K562 (cell line): ENCODE measurements around the gene FGGY. TPM values are rescaled to one million over a fixed set of nuclear protein-coding genes. Genes with fewer than 3 reads are reported as not detected.

Source experiments
- ATAC-seq: fragments of 200-7000 bp; cut with Tn5 transposase; 3 replicates; pipeline ENCODE4 v1.9.1; 2020; ENCODE audit warnings: moderate library complexity
- BruUV-seq: library from RNA; stranded (reverse); fragments of 400-500 nt; replicated peaks from 2 replicates; lab custom pipeline; 2021; lab: Mats Ljungman, UMichigan
- CTCF ChIA-PET: fragments of 300-600 bp; formaldehyde crosslinking; extraction: SDS; loops from one replicate; lab custom pipeline; 2021; ENCODE audit warnings: low intra/inter-chr PET ratio; lab: Yijun Ruan, JAX
- POLR2A ChIA-PET: fragments of 300-600, 350-650 bp; sonication (Branson Sonifier 250); formaldehyde crosslinking; extraction: SDS; loops from one replicate; lab custom pipeline; 2021; ENCODE audit warnings: antibody characterized with exemption, inconsistent platforms; lab: Yijun Ruan, JAX
- DNase-seq, 4 experiments: peaks; one replicate each; pipeline versions ENCODE4 v3.0.0 to v3.0.0-alpha.2; 2011 to 2018; ENCODE audit warnings: low spot score in 3 of 4, mixed read lengths in 3 of 4; ENCODE audit errors: extremely low read depth in 1 of 4
- FAIRE-seq: peaks from 2 replicates; lab custom pipeline; 2011; peaks lifted over from hg19 to GRCh38; lab: Jason Lieb, UNC
- H2AFZ ChIP-seq: 2 replicates; pipeline ENCODE4 v1.6.0; 2011; ENCODE audit warnings: low read depth, low read length, control low read depth, inconsistent platforms
- H3K27ac ChIP-seq: fragments of 200-600 bp; 3 replicates; pipeline ENCODE4 v1.8.0; 2011; ENCODE audit warnings: low read depth, mild to moderate bottlenecking, control low read depth, inconsistent platforms, low read length, moderate library complexity, mixed read lengths; ENCODE audit errors: extremely low read depth
- H3K27me3 ChIP-seq, 2 experiments: fragments of 300-600 bp in 1 of 2; 2 replicates in 1 of 2; 3 replicates in 1 of 2; pipeline versions ENCODE4 v1.6.0 to v1.8.0; 2011; ENCODE audit warnings: inconsistent platforms in 2 of 2, low read length in 2 of 2, mild to moderate bottlenecking in 1 of 2, mixed read lengths in 1 of 2, moderate library complexity in 1 of 2; ENCODE audit not compliant: control insufficient read depth in 2 of 2, insufficient read depth in 2 of 2
- H3K36me3 ChIP-seq: fragments of 300-600 bp; 3 replicates; pipeline ENCODE4 v1.8.0; 2011; ENCODE audit warnings: mild to moderate bottlenecking, low read length, inconsistent platforms; ENCODE audit not compliant: control insufficient read depth, insufficient read depth
- H3K4me1 ChIP-seq, 2 experiments: fragments of 200-600 bp in 1 of 2; replicated peaks in 1 of 2; 2 replicates in 1 of 2; 3 replicates in 1 of 2; pipeline versions ENCODE4 v1.5.1 to v1.8.0; 2011; ENCODE audit warnings: inconsistent platforms in 2 of 2, low read length in 2 of 2, mild to moderate bottlenecking in 1 of 2, mixed read lengths in 1 of 2, moderate library complexity in 1 of 2; ENCODE audit not compliant: control insufficient read depth in 2 of 2, insufficient read depth in 2 of 2
- H3K4me2 ChIP-seq: 2 replicates; pipeline ENCODE4 v1.6.1; 2011; ENCODE audit warnings: low read length, control low read depth, inconsistent platforms, mixed read lengths; ENCODE audit not compliant: insufficient read depth
- H3K4me3 ChIP-seq: fragments of 200-600 bp; sonication (generic), shearing (Covaris generic); 2 replicates; pipeline ENCODE4 v1.5.1; 2016; ENCODE audit warnings: control low read depth, inconsistent platforms
- H3K79me2 ChIP-seq: fragments of 200-600 bp; 3 replicates; pipeline ENCODE4 v1.8.0; 2011; ENCODE audit warnings: low read length, inconsistent platforms; ENCODE audit not compliant: control insufficient read depth, insufficient read depth
- H3K9ac ChIP-seq, 2 experiments: 2 replicates each; pipeline versions ENCODE4 v1.6.0 to v1.6.1; 2011; ENCODE audit warnings: low read depth in 2 of 2, low read length in 2 of 2, control low read depth in 1 of 2, inconsistent platforms in 1 of 2, mild to moderate bottlenecking in 1 of 2, mixed read lengths in 1 of 2; ENCODE audit not compliant: insufficient read depth in 1 of 2
- H3K9me1 ChIP-seq: one replicate; pipeline ENCODE4 v1.6.0; 2011; ENCODE audit warnings: inconsistent platforms, mild to moderate bottlenecking, low read length, moderate library complexity; ENCODE audit not compliant: control insufficient read depth, insufficient read depth
- H3K9me3 ChIP-seq: replicated peaks from 2 replicates; pipeline ENCODE4 v1.5.1; 2011; ENCODE audit warnings: low read depth, low read length, inconsistent platforms; ENCODE audit not compliant: control insufficient read depth, insufficient read depth
- H4K20me1 ChIP-seq: replicated peaks from 2 replicates; pipeline ENCODE4 v1.6.1; 2011; ENCODE audit warnings: low read length, inconsistent platforms, mixed read lengths; ENCODE audit not compliant: control insufficient read depth, insufficient read depth
- CTCF ChIP-seq, 3 experiments: IDR thresholded peaks in 2 of 3; conservative IDR thresholded peaks in 1 of 3; 2 replicates each; pipeline ENCODE4 v1.5.1; 2011 to 2012; ENCODE audit warnings: low read length in 3 of 3, mild to moderate bottlenecking in 3 of 3, control low read depth in 2 of 3, improper control_type of control experiment in 1 of 3, inconsistent platforms in 1 of 3, low read depth in 1 of 3, mixed read lengths in 1 of 3, moderate library complexity in 1 of 3; ENCODE audit not compliant: insufficient read depth in 2 of 3
- E2F8 ChIP-seq: fragments of 450-650 bp; IDR thresholded peaks from 2 replicates; pipeline ENCODE4 v1.7.1; 2018; ENCODE audit warnings: mild to moderate bottlenecking, low read depth; ENCODE audit not compliant: partially characterized antibody
- HBP1 ChIP-seq: fragments of 450-650 bp; formaldehyde crosslinking; IDR thresholded peaks from 2 replicates; pipeline ENCODE4 v1.4.0; 2022; ENCODE audit warnings: missing genetic modification characterization
- KDM5B ChIP-seq: fragments of 200-600 bp; sonication (generic); IDR thresholded peaks from 2 replicates; pipeline ENCODE4 v1.6.1; 2012; ENCODE audit warnings: low read depth, mild to moderate bottlenecking, moderate library complexity, low read length, control low read depth, inconsistent platforms; ENCODE audit not compliant: insufficient replicate concordance
- MXI1 ChIP-seq: IDR thresholded peaks from 2 replicates; pipeline ENCODE4 v1.6.1; 2011; ENCODE audit warnings: low read depth, mild to moderate bottlenecking, improper control_type of control experiment, low read length
- NBN ChIP-seq: fragments of 450-650 bp; IDR thresholded peaks from 2 replicates; pipeline ENCODE4 v1.6.1; 2016; ENCODE audit warnings: low read depth, mild to moderate bottlenecking
- SMAD1 ChIP-seq: fragments of 150-350 bp; IDR thresholded peaks from 2 replicates; pipeline ENCODE4 v1.6.1; 2014; ENCODE audit warnings: low read length, low read depth; ENCODE audit not compliant: partially characterized antibody
- TAF1 ChIP-seq: IDR thresholded peaks from 2 replicates; pipeline ENCODE4 v1.6.1; 2011; ENCODE audit warnings: mild to moderate bottlenecking, low read length, moderate library complexity; ENCODE audit not compliant: insufficient read depth, control insufficient read depth, severe bottlenecking; ENCODE audit errors: extremely low read depth
- TBL1XR1 ChIP-seq, 2 experiments: IDR thresholded peaks; 2 replicates each; pipeline ENCODE4 v1.6.1; 2012; ENCODE audit warnings: improper control_type of control experiment in 2 of 2, low read length in 2 of 2, mild to moderate bottlenecking in 1 of 2
- VEZF1 ChIP-seq: fragments of 200-800 bp; sonication (Bioruptor generic); IDR thresholded peaks from 2 replicates; pipeline ENCODE4 v1.6.1; 2017; ENCODE audit warnings: missing genetic modification characterization, missing compliant biosample characterization
- ZNF174 ChIP-seq: fragments of 250-450 bp; sonication (Bioruptor Pico); IDR thresholded peaks from 2 replicates; pipeline ENCODE4 v1.4.0; 2020; ENCODE audit warnings: mild to moderate bottlenecking
- ZNF280B ChIP-seq: fragments of 250-450 bp; sonication (Bioruptor Pico); IDR thresholded peaks from 2 replicates; pipeline ENCODE4 v1.5.1; 2021; ENCODE audit warnings: mild to moderate bottlenecking
- ZNF830 ChIP-seq: fragments of 250-450 bp; sonication (Bioruptor Pico); IDR thresholded peaks from 2 replicates; pipeline ENCODE4 v1.5.0; 2021; ENCODE audit warnings: mild to moderate bottlenecking
- WGBS: fragments of 100-300 bp; shearing (Covaris generic); methylation state at CpG from one replicate; pipeline ENCODE4 v1.1.6; 2016; ENCODE audit warnings: low coverage, mixed read lengths; ENCODE audit not compliant: insufficient coverage; ENCODE audit errors: missing lambda C conversion rate; 5-methylcytosine and 5-hydroxymethylcytosine counted together
- in situ Hi-C: fragments of 300-500 bp; cut with MboI; formaldehyde crosslinking; loops from 4 replicates; pipeline ENCODE4 v1.15.0; 2018; ENCODE audit warnings: inconsistent platforms, mixed read lengths
- intact Hi-C: fragments of 100-400 bp; cut with micrococcal nuclease; formaldehyde crosslinking; loops from 2 replicates; pipeline ENCODE4 v1.14.2; 2022
- polyA plus RNA-seq, 8 experiments: library from polyadenylated mRNA; depleted of rRNA in 4 of 8; stranded (reverse) in 5 of 8; unstranded in 3 of 8; fragments of >200 nt; fragmentation: Nextera tagmentation in 2 of 8; fragmentation: Illumina TruSeq in 1 of 8; extraction: Ambion mirVana in 2 of 8; extraction: Trizol in 1 of 8; gene quantifications; 2 replicates each; pipeline versions ENCODE4 v1.2.1 to v1.2.3, GENCODE V29; 2011 to 2014; ENCODE audit warnings: inconsistent platforms in 1 of 8, missing spikeins in 1 of 8
- total RNA-seq, 7 experiments: library from RNA; depleted of rRNA in 6 of 7; stranded (reverse); fragments of >200 nt in 6 of 7; fragmentation: Illumina TruSeq in 2 of 7; extraction: Trizol in 2 of 7; gene quantifications; 2 replicates each; pipeline versions ENCODE4 v1.2.1 to v1.2.3, GENCODE V29; 2011 to 2021; ENCODE audit warnings: low replicate concordance in 1 of 7

FGGY gene
- total and polyA plus RNA-seq, 9 of the 15 experiments (the other 6 are each of a cell fraction or from before 2014, with no cell fraction given): 9.7 to 19.2 (median 12.6) TPM

GRCh38 chr1:59751801-59752200 is 454.9 kb downstream of the FGGY start:
- Histone ChIP-seq H2AFZ (no peak overlapping the region), H3K79me2 (no peaks in the 10 kb centered on the region), H3K4me1 (no peaks in the 10 kb centered on the region), H3K4me2 (no peak overlapping the region), H4K20me1 (no peaks in the 10 kb centered on the region), H3K9ac (no peak overlapping the region), H3K4me3 (no peak overlapping the region), H3K27ac (no peak overlapping the region), H3K27me3 (no peaks in the 10 kb centered on the region; a peak in 1 of 5 replicates), H3K9me3 (no peaks in the 10 kb centered on the region), H3K36me3 (no peaks in the 10 kb centered on the region), H3K9me1 (no peaks in the 10 kb centered on the region)
- no TSS peak for BruUV-seq
- in situ Hi-C loops (loop anchor here (25.0 kb wide), 1 partner anchor 1240 kb away; no protein-coding TSS in a partner anchor), intact Hi-C loops (no loop called here)
- POLR2A ChIA-PET: no interaction called here
- CTCF ChIA-PET: no interaction called here
- ATAC-seq (no peak), DNase-seq (no peak), FAIRE-seq (no peak)
- WGBS: 0% methylated on average over 2 of the region's 2 CpGs
- TF ChIP-seq SMAD1: no peak
- no peak for TF ChIP-seq CTCF (IDR thresholded peaks at IDR 0.05 in 2 of 3, conservative IDR thresholded peaks at IDR 0.05 in 1 of 3; ENCODE audit: insufficient read depth in 2 of 3, low read depth in 1 of 3, low read length in 3 of 3)
- no peak for TF ChIP-seq ZNF280B (CRISPR knock-in tag)
- TF ChIP-seq TAF1: no peak
- TF ChIP-seq ZNF830 (CRISPR knock-in tag): no peak
- no peak for TF ChIP-seq E2F8
- TF ChIP-seq NBN: no peak
- TF ChIP-seq TBL1XR1 (IDR thresholded peaks at IDR 0.05; ENCODE audit: low read length in 2 of 2): no peak
- no peak for TF ChIP-seq HBP1 (CRISPR knock-in tag)
- no peak for TF ChIP-seq VEZF1 (CRISPR knock-in tag)
- no peak for TF ChIP-seq MXI1
- TF ChIP-seq KDM5B: no peak
- no peak for TF ChIP-seq ZNF174 (CRISPR knock-in tag)
